Measurements from ENCODE around the gene PTTG1. TPM values are rescaled to one million over a fixed set of nuclear protein-coding genes. Genes with fewer than 3 reads are reported as not detected.

The PTTG1 gene
- total RNA-seq, 1 experiment from 2014 or later: 157 TPM

DNA sequence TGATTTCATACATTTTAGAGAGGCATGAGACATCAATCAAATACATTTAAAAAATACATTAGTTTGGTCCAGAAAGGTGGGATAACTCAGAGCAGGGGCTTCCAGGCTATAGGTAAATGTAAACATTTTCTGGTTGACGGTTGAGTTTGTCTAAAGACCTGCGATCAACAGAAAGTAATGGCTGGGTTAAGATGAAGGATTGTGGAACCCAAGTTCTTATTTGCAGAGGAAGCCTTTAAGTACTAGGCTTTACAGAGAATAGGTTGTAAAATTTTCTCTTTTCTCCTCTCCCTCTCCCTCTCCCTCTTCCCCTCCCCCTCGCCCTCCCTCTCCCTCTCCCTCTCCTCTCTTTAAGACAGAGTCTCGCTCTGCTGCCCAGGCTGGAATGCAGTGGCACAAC lies 50.8 kb downstream of the PTTG1 start:
- intact Hi-C loops (cut with micrococcal nuclease; ENCODE audit: unreplicated experiment): no loop called here
- H3K27me3 ChIP-seq (replicated peaks; ENCODE audit: control insufficient read depth, insufficient read depth, low read length): no peaks in the 10 kb centered on the region
- H3K9me3 ChIP-seq: no peaks in the 10 kb centered on the region
- H3K4me1 Mint-ChIP-seq (ENCODE audit: low read depth, unreplicated experiment): peaks cover 26% of the 10 kb centered on the region
- no peak overlapping the region for H3K27ac Mint-ChIP-seq (ENCODE audit: unreplicated experiment)
- H3K4me1 ChIP-seq: peaks cover 39% of the 10 kb centered on the region
- CTCF ChIA-PET: no interaction called here
- TF ChIP-seq CTCF (IDR thresholded peaks at IDR 0.05; ENCODE audit: insufficient read depth in 1 of 2, low read depth in 1 of 2, low read length in 1 of 2, severe bottlenecking in 1 of 2, unreplicated experiment in 1 of 2): no peak
- BruUV-seq (replicated peaks): no TSS peak
- H3K4me3 ChIP-seq (ENCODE audit: low read depth, low read length): no peak overlapping the region
- H3K9me3 Mint-ChIP-seq (ENCODE audit: unreplicated experiment): no peaks in the 10 kb centered on the region
- POLR2A ChIA-PET: no interaction called here
- no peak overlapping the region for H3K4me3 Mint-ChIP-seq (ENCODE audit: unreplicated experiment)
- no peak for DNase-seq
- peaks cover 5% of the 10 kb centered on the region for H3K36me3 Mint-ChIP-seq (ENCODE audit: insufficient read depth, unreplicated experiment)
- no peaks in the 10 kb centered on the region for H3K36me3 ChIP-seq (ENCODE audit: control insufficient read depth, insufficient read depth, low read length)
- no peaks in the 10 kb centered on the region for H3K27me3 Mint-ChIP-seq (ENCODE audit: insufficient read depth, unreplicated experiment)

- Mint-ChIP-seq H3K4me1 (ENCODE audit: low read depth, unreplicated experiment) (peaks cover 28% of the 10 kb centered on the region), H3K9me3 (ENCODE audit: unreplicated experiment) (no peaks in the 10 kb centered on the region), H3K36me3 (ENCODE audit: insufficient read depth, unreplicated experiment) (peaks cover 5% of the 10 kb centered on the region), H3K27me3 (ENCODE audit: insufficient read depth, unreplicated experiment) (no peaks in the 10 kb centered on the region), H3K4me3 (ENCODE audit: unreplicated experiment) (no peak overlapping the region), H3K27ac (ENCODE audit: unreplicated experiment) (no peak overlapping the region)
- intact Hi-C loops (cut with micrococcal nuclease; ENCODE audit: unreplicated experiment): no loop called here
- no TSS peak for BruUV-seq (replicated peaks)
- H3K27me3 ChIP-seq (replicated peaks; ENCODE audit: control insufficient read depth, insufficient read depth, low read length): no peaks in the 10 kb centered on the region
- no peak for TF ChIP-seq CTCF (IDR thresholded peaks at IDR 0.05; ENCODE audit: insufficient read depth in 1 of 2, low read depth in 1 of 2, low read length in 1 of 2, severe bottlenecking in 1 of 2, unreplicated experiment in 1 of 2)
- POLR2A ChIA-PET: no interaction called here
- CTCF ChIA-PET: no interaction called here
- H3K4me3 ChIP-seq (ENCODE audit: low read depth, low read length): no peak overlapping the region
- H3K9me3 ChIP-seq: no peaks in the 10 kb centered on the region
- no peak for DNase-seq
- H3K36me3 ChIP-seq (ENCODE audit: control insufficient read depth, insufficient read depth, low read length): no peaks in the 10 kb centered on the region
- peaks cover 41% of the 10 kb centered on the region for H3K4me1 ChIP-seq
Measured at GRCh38 chr5:160473681-160474080, 52.0 kb downstream of the PTTG1 start.

DNA sequence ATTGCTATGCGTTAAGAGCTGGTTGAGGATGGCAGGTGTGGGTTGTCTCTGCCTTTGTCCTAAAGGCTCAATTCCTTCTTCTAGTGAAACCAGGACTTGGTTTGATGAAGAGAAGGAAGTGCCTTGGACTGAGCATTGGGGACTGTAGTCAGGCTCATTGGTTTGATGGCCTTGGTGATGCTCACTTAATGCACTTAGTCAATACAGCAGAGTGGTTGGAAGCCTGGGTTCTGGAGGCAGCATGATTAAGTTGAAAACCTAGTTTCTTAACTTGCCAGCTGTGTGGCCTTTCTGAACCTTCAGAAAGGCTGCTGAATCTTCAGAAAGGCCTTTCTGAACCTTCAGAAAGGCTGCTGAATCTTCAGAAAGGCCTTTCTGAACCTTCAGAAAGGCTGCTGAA lies 52.4 kb downstream of the PTTG1 start:
- Histone ChIP-seq H3K9me3 (no peaks in the 10 kb centered on the region), H3K27me3 (replicated peaks; ENCODE audit: control insufficient read depth, insufficient read depth, low read length) (no peaks in the 10 kb centered on the region), H3K36me3 (ENCODE audit: control insufficient read depth, insufficient read depth, low read length) (no peaks in the 10 kb centered on the region), H3K4me3 (ENCODE audit: low read depth, low read length) (no peak overlapping the region), H3K4me1 (peaks cover 42% of the 10 kb centered on the region)
- DNase-seq: no peak
- Mint-ChIP-seq H3K4me1 (ENCODE audit: low read depth, unreplicated experiment) (peaks cover 28% of the 10 kb centered on the region), H3K27me3 (ENCODE audit: insufficient read depth, unreplicated experiment) (no peaks in the 10 kb centered on the region), H3K4me3 (ENCODE audit: unreplicated experiment) (no peak overlapping the region), H3K36me3 (ENCODE audit: insufficient read depth, unreplicated experiment) (peaks cover 5% of the 10 kb centered on the region), H3K9me3 (ENCODE audit: unreplicated experiment) (no peaks in the 10 kb centered on the region), H3K27ac (ENCODE audit: unreplicated experiment) (no peak overlapping the region)
- BruUV-seq (replicated peaks): no TSS peak
- intact Hi-C loops (cut with micrococcal nuclease; ENCODE audit: unreplicated experiment): no loop called here
- no peak for TF ChIP-seq CTCF (IDR thresholded peaks at IDR 0.05; ENCODE audit: insufficient read depth in 1 of 2, low read depth in 1 of 2, low read length in 1 of 2, severe bottlenecking in 1 of 2, unreplicated experiment in 1 of 2)
- ChIA-PET CTCF (no interaction called here), POLR2A (no interaction called here)

All from Caco-2 (cell line).